Activated CD8-positive, alpha-beta T cell treated with anti-CD3 and anti-CD28 coated beads for 36 hours (primary cell): Measurements from ENCODE around the gene TEX55. TPM values are rescaled to one million over a fixed set of nuclear protein-coding genes. Genes with fewer than 3 reads are reported as not detected.

Source experiments
- ATAC-seq: fragments of 200-7000 bp; cut with Tn5 transposase; one replicate; pipeline ENCODE4 v1.10.0; 2021; ENCODE audit warnings: mild to moderate bottlenecking, moderate library complexity
- CTCF ChIA-PET: fragments of 350-600 bp; sonication (Branson Sonifier 250); formaldehyde crosslinking; loops from one replicate; lab custom pipeline; 2021; ENCODE audit warnings: antibody characterized with exemption; lab: Charles Lee
- POLR2A ChIA-PET: fragments of 350-600 bp; sonication (Branson Sonifier 250); formaldehyde crosslinking; loops from one replicate; lab custom pipeline; 2021; ENCODE audit warnings: antibody characterized with exemption; lab: Charles Lee
- DNase-seq: peaks from one replicate; pipeline ENCODE4 v3.0.0-alpha.2; 2020
- H3K27ac Mint-ChIP-seq: one replicate; pipeline ENCODE4 v1.8.0; 2021; ENCODE audit warnings: mild to moderate bottlenecking, mixed read lengths
- H3K27me3 Mint-ChIP-seq: one replicate; pipeline ENCODE4 v1.8.0; 2021; ENCODE audit warnings: mixed read lengths
- H3K36me3 Mint-ChIP-seq: one replicate; pipeline ENCODE4 v1.8.0; 2021; ENCODE audit warnings: low read depth, mixed read lengths
- H3K4me1 Mint-ChIP-seq: one replicate; pipeline ENCODE4 v1.8.0; 2021; ENCODE audit warnings: low read depth, mixed read lengths
- H3K4me3 Mint-ChIP-seq: one replicate; pipeline ENCODE4 v1.8.0; 2021; ENCODE audit warnings: mild to moderate bottlenecking, moderate library complexity, mixed read lengths
- H3K9me3 Mint-ChIP-seq: one replicate; pipeline ENCODE4 v1.8.0; 2021; ENCODE audit warnings: mixed read lengths
- intact Hi-C: fragments of 100-400 bp; cut with micrococcal nuclease; formaldehyde crosslinking; loops from one replicate; pipeline ENCODE4 v1.10.0; 2022
- total RNA-seq, 2 experiments: library from RNA; stranded (reverse); gene quantifications; one replicate each; pipeline ENCODE4 v1.2.3, GENCODE V29; 2021
- TF ChIP-seq, protein P1 (sequence below): fragments of 200-600 bp; IDR thresholded peaks from one replicate; pipeline ENCODE4 v1.8.0; 2022; ENCODE audit warnings: antibody characterized with exemption, mild to moderate bottlenecking

Gene TEX55
- total RNA-seq, 2 experiments from 2014 or later: not detected

DNA sequence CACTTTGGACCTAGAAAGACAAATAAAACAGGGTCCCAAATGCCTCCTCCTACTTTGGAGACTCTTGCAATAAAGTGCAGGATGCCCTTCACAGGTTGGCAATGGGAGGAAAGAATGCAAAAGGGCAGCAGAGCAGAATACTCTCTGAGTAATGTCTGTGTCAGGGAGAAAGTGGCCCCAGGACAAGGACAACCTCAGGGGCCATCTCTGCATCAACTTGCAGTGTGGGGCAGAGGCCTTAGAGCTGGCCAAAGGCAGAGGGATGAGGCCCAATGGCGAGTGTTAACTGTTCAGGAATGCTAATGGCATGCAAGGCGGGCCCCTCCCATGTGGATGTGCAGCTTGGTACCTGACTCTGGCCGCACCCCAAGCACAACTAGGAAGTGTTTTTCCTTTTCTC, 35.8 kb downstream of the TEX55 start:
- ATAC-seq: no peak
- H3K27me3 Mint-ChIP-seq: peaks cover 7% of the 10 kb centered on the region
- CTCF ChIA-PET: no interaction called here
- H3K4me1 Mint-ChIP-seq: no peaks in the 10 kb centered on the region
- H3K9me3 Mint-ChIP-seq: no peaks in the 10 kb centered on the region
- TF ChIP-seq, protein P1, sequence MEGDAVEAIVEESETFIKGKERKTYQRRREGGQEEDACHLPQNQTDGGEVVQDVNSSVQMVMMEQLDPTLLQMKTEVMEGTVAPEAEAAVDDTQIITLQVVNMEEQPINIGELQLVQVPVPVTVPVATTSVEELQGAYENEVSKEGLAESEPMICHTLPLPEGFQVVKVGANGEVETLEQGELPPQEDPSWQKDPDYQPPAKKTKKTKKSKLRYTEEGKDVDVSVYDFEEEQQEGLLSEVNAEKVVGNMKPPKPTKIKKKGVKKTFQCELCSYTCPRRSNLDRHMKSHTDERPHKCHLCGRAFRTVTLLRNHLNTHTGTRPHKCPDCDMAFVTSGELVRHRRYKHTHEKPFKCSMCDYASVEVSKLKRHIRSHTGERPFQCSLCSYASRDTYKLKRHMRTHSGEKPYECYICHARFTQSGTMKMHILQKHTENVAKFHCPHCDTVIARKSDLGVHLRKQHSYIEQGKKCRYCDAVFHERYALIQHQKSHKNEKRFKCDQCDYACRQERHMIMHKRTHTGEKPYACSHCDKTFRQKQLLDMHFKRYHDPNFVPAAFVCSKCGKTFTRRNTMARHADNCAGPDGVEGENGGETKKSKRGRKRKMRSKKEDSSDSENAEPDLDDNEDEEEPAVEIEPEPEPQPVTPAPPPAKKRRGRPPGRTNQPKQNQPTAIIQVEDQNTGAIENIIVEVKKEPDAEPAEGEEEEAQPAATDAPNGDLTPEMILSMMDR: no peak
- intact Hi-C loops: no loop called here
- POLR2A ChIA-PET: no interaction called here
- no peak for DNase-seq
- H3K36me3 Mint-ChIP-seq: no peaks in the 10 kb centered on the region
- no peak overlapping the region for H3K27ac Mint-ChIP-seq
- H3K4me3 Mint-ChIP-seq: no peak overlapping the region

DNA sequence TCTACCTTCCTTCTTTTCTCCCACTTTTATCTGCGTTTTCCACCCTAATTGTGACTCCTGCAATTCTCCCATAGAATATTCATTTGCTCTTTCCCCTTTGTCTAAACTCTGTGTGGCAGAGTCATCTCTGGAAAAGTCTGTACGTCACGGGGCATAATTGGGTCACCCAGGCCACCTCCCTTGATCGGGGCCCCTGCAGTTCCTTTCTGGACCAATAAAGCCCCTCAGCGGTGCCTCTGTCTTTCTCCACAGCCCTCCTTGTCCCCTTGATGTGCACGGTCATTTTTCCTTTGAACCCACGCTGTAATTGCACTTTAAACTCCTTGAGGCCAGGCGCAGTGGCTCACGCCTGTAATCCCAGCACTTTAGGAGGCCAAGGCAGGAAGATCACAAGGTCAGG, 38.1 kb downstream of the TEX55 start:
- DNase-seq: no peak
- ChIA-PET POLR2A (interaction anchor here (1.3 kb wide), 1 partner anchor 9 kb away, joined by 3 read pairs; no protein-coding TSS in a partner anchor), CTCF (no interaction called here)
- no peaks in the 10 kb centered on the region for H3K4me1 Mint-ChIP-seq
- no peak overlapping the region for H3K4me3 Mint-ChIP-seq
- peak; percentile 17 for ATAC-seq
- TF ChIP-seq, protein P1: no peak
- H3K27me3 Mint-ChIP-seq: peaks cover 4% of the 10 kb centered on the region
- no peaks in the 10 kb centered on the region for H3K36me3 Mint-ChIP-seq
- no peaks in the 10 kb centered on the region for H3K9me3 Mint-ChIP-seq
- intact Hi-C loops: no loop called here
- no peak overlapping the region for H3K27ac Mint-ChIP-seq

DNA sequence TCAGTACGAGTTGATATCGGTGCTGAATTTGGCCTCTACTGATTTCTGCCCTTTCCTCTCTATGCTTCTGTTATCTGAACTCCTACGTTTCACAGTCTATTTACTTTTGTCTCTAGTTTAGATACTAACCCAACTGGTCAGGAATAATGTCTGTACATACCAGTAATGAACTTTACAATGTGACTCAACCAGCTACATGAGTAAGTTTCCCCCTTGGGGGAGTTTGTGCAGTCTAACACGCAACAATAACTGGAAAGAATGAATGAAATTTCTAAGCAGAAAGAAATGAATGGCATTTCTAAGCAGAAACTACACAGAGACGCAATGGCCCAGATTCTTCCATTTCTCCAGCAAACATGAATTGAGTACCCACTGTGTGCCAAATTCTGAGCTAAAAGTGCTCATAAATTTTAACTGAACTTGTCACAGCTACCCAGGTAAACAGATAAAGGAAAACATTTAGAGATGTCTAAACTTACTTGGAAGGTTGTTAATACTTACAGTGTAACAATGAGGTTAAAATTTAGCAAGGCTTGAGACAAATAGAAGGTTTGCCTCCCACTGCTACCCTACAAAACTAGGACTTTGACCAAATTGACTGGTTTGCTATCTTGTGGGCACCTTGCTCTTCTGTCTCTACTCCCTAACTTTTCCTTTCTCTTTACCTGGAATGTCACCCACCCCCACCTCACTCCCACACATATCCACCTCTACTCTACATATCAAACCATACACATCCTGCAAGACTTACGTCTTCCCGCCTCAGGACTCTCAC, 39.0 kb downstream of the TEX55 start:
- CTCF ChIA-PET: no interaction called here

DNA sequence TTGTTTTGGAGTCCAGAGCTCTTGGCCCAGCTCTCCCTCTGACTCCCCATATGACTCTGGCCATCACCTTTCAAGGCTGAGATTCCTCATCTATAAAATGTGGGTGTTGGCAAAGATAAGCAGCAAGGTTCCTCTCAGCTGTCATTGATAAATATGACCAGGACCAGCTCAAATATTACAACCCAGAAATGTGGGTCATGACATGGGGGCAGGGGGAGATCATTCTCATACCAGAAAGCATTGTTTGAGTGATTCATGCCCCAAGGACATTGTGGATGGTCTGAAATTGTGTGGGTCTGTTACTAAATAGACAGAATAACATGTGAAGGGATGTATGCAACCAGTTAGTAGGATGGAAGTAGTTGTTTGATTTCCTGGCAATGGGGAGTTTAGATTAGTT, 41.3 kb downstream of the TEX55 start:
- Mint-ChIP-seq H3K27me3 (no peaks in the 10 kb centered on the region), H3K4me3 (no peak overlapping the region), H3K4me1 (no peaks in the 10 kb centered on the region), H3K9me3 (no peaks in the 10 kb centered on the region), H3K27ac (no peak overlapping the region), H3K36me3 (no peaks in the 10 kb centered on the region)
- no peak for ATAC-seq
- ChIA-PET CTCF (no interaction called here), POLR2A (no interaction called here)
- TF ChIP-seq, protein P1: no peak
- no peak for DNase-seq
- intact Hi-C loops: no loop called here

More for the DNA sequence above, 39.0 kb downstream of the TEX55 start:
- Mint-ChIP-seq H3K9me3 (no peaks in the 10 kb centered on the region), H3K4me3 (no peak overlapping the region), H3K4me1 (no peaks in the 10 kb centered on the region), H3K36me3 (no peaks in the 10 kb centered on the region), H3K27ac (no peak overlapping the region), H3K27me3 (peaks cover 4% of the 10 kb centered on the region)
- ATAC-seq (peak; percentile 45), DNase-seq (no peak)
- TF ChIP-seq, protein P1: no peak
- intact Hi-C loops: no loop called here
- POLR2A ChIA-PET: no interaction called here

DNA sequence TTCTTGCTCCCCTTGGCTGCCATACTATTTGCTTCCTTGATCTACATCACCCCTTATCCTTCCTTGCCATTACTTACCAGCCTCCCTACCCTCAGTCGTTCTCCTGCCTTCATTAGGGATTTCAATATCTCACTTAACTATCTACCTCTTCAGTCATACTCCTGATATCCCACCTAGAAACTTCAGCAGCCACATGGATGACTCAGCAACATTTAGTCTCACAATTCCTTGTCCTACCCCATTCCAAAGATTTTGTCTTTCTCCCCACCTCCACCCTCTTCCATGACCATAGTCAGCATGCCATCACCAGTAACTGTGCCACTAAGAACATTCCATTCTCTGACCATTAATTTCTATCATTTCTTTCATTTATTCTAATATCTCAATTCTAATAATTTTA, 45.8 kb downstream of the TEX55 start:
- ChIA-PET POLR2A (no interaction called here), CTCF (no interaction called here)
- Mint-ChIP-seq H3K27me3 (peaks cover 6% of the 10 kb centered on the region), H3K36me3 (no peaks in the 10 kb centered on the region), H3K9me3 (no peaks in the 10 kb centered on the region), H3K4me3 (no peak overlapping the region), H3K4me1 (no peaks in the 10 kb centered on the region), H3K27ac (no peak overlapping the region)
- intact Hi-C loops: no loop called here
- ATAC-seq (no peak), DNase-seq (no peak)
- TF ChIP-seq, protein P1: no peak
